CD4-positive, alpha-beta T cell treated with Interleukin-15 for 1 hour (primary cell): ENCODE measurements around the gene GET4.
A peak's percentile ranks its signal among the peaks of the same experiment; 100 is the strongest.

Experiments used
- DNase-seq: peaks from one replicate; pipeline ENCODE4 v3.0.0-alpha.2; 2020

Gene GET4

DNA sequence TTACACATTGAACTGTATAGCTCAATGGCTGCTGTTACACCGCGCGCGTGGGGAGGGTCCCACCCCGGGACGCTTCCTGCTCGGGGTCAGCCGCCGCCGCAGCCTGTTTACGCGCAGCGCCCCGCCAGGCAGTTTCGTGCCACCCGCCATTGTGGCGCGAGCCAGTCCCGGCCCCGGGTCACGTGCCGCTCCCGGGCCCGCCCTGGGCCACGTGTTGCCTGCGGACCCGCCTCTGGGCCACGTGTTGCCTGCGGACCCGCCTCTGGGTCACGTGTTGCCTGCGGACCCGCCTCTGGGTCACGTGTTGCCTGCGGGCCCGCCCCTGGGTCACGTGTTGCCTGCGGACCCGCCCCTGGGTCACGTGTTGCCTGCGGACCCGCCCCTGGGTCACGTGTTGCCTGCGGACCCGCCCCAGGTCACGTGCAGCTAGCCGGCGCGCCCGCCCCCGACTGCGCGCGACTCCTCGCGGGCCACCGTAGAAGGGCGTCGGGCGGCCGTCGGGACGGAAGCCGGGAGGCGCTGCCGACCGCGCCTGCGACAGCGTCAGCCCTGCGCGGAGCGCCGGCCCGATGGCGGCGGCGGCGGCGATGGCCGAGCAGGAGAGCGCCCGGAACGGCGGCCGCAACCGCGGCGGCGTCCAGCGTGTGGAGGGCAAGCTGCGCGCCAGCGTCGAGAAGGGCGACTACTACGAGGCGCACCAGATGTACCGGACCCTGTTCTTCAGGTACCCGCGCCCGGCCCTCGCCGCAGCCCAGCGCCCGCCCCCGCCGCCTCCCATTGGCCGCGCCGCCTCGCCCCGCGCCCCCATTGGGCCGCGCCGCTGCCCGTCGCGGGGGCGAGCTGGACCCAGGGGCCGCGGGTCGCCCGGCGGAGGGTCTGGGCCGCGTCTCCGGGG lies at the start of gene GET4:
Gene GET4, plus strand, starts transcription at position 478 of the 895 bp plus-strand sequence. Its CDS starts 92 bp downstream, at position 570.
- DNase-seq = peak; percentile 98

DNA sequence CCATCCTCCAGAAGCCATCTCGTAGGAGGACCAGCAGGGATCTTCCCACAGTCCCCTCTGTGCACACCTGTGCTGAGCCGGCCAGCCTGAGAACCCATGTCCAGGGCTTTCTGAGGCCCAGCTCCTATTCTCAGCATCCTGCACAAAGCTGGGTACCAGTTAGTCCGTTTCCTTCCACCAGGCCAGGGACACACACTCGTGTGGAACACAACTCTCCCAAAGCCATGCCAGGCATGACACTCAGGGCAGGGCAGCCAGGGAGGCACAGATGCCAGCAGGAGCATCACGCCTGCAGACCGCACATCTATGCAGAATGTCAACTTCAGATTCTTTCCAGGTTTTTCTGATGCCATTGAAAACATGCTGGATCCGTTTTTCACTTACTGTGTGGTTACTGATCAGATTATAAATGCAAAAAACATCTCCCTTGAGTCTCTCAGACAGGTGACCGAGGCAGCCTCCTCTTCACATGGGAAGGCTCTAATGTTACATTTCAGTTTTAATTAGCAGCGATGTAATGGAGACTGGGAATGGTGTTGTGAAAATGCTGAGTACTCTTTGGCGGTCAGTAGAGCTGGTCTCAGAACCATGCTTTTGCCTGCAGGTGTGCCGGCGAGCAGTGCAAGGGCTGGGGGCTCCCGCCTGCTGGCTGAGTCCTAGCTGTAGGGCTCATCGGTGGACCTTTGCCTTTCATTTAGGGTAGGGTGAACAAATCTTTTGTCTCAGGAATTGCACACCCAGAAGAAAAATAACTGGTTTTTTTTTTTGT lies 47.4 kb upstream of the GET4 start:
- no peak for DNase-seq

DNA sequence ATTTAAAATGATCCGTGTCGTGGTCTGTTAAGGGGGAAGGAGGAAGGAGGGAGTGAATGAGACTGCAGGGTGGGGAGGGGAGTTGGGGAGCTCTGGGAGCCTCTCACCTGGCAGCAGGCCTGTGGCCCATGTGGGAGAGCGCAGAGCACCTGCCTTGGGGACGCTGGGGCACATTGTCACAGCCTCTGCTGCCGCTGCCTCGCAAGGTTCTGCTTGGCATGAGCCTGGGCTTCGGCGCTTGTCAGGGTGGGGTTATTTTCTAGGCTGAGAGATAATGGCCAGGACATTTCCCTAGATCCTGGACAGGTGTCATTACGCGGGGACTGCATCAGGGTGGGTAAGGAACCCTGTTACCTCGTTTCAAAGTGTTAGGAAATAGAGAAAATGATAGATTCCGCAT lies 46.3 kb upstream of the GET4 start:
- no peak for DNase-seq

GRCh38 chr7:831596-832166 lies 44.7 kb upstream of the GET4 start:
- no peak for DNase-seq

DNA sequence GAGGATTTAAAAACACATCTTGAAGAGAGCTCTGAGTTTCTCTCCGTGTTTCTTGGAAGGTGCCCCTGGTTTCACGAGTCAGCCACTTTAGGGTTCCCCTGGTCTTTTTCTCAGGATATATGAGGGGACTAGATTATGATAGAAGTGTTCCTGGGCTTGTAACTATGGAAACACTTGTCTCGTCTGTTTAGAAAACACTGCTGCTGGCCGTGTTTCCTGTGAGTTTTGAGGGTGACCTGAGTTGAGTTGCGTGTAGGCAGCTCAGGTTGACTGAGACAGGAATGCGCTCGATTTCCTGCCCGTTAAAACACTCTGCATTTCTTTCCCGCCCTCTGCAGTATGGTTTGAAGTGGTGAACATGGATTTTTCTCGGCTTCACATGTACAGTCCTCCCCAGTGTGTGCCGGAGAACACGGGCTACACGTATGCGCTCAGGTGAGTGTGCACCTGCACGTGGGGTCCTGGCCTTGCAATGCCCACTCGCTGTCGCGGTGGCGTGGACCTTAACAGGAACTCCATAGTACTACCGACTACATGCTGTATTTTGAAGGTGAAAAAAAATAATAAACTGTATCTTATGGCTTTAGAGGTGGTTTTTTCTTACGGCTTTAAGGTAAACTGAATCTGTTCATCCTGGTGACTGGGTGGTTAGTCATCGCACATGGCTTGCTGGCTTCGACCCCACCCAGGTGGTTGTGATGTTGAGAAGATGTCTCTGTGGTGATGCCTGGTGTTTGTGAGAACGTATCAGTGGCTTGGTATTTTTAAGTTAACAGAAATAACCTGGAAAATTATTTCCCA lies 44.0 kb upstream of the GET4 start, which contains the start of gene SUN1:
Gene SUN1, plus strand, starts transcription at position 310 of the 801 bp plus-strand sequence. Its CDS starts 49 bp downstream, at position 359.
- peak; percentile 75 for DNase-seq

GRCh38 chr7:832968-833424 lies 43.4 kb upstream of the GET4 start:
- DNase-seq = no peak

DNA sequence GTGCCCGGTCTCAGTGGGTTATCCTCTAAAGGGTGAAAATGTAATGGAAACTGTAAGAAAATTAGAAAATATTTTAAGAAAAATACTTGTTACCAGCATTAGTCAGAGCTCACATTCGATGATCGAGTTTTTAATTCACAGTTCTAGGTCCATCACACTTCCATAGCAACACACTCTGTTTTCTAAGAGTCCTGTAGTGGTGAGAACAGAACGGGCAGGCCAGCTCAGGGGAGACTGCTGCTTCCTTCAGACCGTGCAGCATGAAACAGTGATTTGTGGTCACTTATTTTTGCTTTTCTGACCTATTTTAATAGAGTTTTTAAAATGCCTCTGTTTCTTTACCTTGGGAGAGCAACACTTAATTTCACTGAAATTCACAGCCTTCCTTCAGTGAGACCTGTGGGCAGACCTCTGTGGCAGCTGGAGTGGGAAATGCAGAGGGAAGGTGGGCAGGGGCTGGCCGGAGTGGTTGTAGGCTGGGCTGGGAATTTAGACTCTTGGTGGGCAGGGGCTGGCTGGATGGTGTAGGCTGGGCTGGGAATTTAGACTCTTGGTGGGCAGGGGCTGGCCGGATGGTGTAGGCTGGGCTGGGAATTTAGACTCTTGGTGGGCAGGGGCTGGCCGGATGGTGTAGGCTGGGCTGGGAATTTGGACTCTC lies 42.6 kb upstream of the GET4 start:
- DNase-seq = no peak

DNA sequence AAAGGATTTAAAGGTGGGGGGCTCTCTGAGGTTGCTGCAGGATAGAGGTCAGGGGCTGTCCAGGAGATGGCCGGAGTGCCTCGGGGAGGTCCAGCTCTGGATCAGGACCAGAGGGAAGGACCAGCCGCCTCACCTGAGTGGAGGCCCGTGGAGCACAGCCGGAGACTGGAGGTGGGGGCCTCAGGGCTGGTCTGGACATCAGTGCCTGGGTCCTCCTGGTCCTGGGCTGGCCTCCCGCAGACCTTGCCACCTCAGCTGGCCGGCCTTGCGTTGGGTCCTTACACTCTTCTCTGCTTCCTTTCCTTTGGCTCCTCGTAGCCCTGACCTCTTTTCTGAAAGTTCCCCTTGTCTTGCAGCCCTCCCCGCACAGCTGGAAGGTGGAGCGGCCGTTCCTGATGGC lies 42.1 kb upstream of the GET4 start:
- DNase-seq = no peak

DNA sequence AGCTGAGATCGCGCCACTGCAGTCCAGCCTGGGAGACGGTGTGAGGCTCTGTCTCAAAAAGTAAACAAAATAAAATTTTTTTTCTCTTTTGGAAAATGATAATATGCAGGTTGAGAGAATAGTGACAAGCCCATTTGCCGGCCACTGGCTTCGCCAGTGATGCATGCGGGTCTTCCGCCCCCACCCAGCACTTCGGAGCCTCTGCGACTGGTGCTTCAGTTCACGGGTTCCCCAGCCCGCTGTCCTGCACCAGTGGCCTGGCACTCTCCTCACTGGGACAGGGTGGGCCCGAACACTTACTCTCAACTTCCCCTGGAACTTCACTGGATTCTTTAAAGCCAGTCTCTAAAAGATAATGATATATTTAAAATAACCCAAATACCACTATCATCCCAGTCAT lies 41.3 kb upstream of the GET4 start:
- DNase-seq = no peak

DNA sequence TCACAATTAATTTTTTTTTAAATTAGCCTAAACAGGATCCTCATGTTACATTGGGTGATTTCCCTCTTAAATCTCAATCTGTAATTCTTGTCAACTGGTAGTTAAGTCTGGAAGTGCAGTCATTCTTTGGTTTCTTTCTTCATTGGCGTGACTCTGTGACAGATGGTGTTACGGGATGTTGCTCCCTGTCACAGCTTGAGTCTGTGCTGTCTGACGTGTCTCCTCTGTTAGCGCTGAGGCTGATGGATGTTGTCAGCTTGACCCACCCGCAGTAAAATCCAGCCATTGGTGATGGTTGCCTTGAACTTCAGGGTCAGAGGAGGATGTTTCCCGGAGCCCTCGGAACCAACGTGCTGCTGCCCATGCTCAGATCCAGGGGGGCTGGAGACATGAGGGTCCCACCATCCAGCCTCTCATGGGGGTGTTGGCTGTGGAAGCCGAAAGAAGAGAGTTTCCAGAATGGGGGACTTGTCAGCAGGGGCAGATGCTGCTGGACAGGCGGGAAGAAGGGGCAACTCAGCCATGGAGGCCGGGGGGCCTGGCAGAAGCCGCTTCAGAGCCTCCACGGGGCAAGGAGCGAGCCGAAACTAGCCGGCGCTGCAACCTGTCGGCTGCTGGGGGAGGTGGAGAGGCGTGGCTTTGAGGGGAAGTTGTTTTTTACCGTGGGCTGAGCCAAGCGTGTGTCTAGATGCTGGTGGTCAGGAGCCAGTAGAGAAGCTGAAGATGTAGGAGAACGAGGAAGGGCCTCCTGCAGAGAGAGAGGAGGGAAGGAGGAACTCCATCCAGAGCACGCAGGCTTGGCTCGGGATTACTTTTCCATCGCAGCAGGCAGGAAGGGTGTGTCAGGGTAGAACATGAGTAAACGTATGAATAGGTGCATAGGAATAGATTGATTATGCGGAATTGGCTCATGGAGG lies 40.6 kb upstream of the GET4 start:
- no peak for DNase-seq

- no peak for DNase-seq
Observed at GRCh38 chr7:836429-836828, 39.9 kb upstream of the GET4 start.

GRCh38 chr7:837001-837400 lies 39.4 kb upstream of the GET4 start:
- no peak for DNase-seq

DNA sequence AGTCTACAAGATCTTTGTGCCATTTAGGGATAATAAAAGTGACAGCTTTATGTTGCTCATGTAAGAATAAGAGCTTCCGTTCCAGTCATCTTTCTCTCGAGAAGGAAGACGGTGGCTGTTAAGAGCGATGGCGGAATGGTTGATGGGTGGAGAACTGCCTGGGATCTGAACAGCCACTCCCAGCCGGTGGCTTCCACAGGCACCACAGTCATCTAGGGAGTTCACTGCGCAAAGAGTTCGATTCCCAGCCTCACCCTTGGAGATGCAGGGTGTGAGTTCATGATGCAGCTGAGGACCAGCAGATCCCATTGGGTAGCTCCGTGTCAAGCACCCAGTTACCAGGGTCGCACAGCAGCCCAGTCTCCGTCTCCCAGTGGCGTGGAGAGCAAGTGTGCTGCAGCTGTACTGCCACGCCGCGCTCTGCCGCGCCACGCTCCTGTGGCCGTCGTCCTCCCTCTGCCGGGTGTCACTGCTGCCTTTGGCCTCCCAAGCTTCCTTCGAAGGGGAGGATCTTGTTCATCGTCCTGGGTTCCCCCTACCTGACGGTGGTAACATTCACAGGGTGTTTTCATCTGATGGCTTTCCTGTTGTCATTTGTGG lies 36.3 kb upstream of the GET4 start:
- no peak for DNase-seq

DNA sequence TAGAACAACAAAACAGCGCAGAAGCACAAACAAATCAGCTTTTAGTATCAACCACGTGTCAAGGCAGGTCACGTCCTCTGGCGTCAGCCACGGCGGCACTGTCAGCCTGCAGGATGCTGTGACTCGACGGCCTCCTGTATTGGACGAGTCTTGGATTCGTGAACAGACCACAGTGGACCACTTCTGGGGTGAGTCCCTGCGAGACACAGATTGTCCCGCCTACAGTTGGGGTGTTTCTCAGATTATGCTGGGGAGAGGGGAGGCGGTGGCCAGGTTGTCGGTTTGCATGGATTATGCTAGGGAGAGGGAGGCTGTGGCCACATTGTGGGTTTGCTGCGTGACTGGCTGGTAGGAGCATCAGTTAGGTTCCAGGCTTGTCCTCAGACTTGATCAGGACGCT lies 34.4 kb upstream of the GET4 start:
- DNase-seq = no peak

GRCh38 chr7:842431-843031 lies 33.8 kb upstream of the GET4 start:
- DNase-seq = no peak

GRCh38 chr7:843230-843629 lies 33.1 kb upstream of the GET4 start:
- DNase-seq = no peak

GRCh38 chr7:844043-844442 lies 32.3 kb upstream of the GET4 start:
- no peak for DNase-seq

GRCh38 chr7:844514-844913 lies 31.8 kb upstream of the GET4 start:
- no peak for DNase-seq

- no peak for DNase-seq
Observed at GRCh38 chr7:845091-845490, 31.3 kb upstream of the GET4 start.

DNA sequence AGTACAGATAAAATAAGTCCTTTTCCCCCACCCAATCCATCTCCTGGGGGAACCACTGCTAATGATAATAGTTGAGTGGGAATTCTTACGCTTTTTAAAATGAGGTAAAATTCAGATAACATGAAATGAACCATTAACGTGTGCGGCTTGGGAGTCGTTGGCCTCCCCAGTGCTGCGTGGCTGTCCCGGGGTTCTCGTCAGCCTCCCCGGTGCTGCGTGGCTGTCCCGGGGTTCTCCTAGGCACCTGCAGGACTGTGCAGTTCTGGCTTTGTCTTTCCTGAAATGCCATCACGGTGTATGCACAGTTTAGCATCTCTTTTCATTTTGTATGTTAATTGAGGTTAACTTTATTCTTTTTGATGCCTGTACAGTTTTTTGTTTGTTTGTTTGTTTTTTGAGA lies 30.6 kb upstream of the GET4 start:
- DNase-seq = no peak
